ENCODE results near the gene ZNF354B. TPM values are rescaled to one million over a fixed set of nuclear protein-coding genes. Genes with fewer than 3 reads are reported as not detected.
"Not testable (repeated sequence)": the region's sequence is repeated elsewhere in the genome, so short reads cannot be mapped to it uniquely, and the experiment has no call there.

ZNF354B gene
- total RNA-seq, 1 donor from 2014 or later = 8.4 TPM

GRCh38 chr5:178870411-178870810 is 10.7 kb downstream of the ZNF354B start:
- no peaks in the 10 kb centered on the region for H3K4me1 ChIP-seq (ENCODE audit: control insufficient read depth in 3 of 3, insufficient read depth in 3 of 3, low read length in 3 of 3)
- H3K27ac ChIP-seq (ENCODE audit: low read depth, low read length) = no peak overlapping the region
- H3K27me3 ChIP-seq (ENCODE audit: control insufficient read depth in 3 of 3, insufficient read depth in 3 of 3, low read length in 3 of 3) = no peaks in the 10 kb centered on the region
- H3K36me3 ChIP-seq (ENCODE audit: control insufficient read depth in 3 of 3, insufficient read depth in 3 of 3, low read length in 3 of 3) = peaks cover 52 to 74% (median 66%) of the 10 kb centered on the region in 3 donors
- H3K4me3 ChIP-seq (ENCODE audit: low read length in 3 of 3) = no peak overlapping the region
- no peak overlapping the region for H3K9ac ChIP-seq (ENCODE audit: low read depth in 1 of 3, low read length in 3 of 3)
- H3K9me3 ChIP-seq (ENCODE audit: control insufficient read depth in 3 of 3, low read length in 3 of 3) = peaks cover 8 to 9% (median 9%) of the 10 kb centered on the region in 3 donors

GRCh38 chr5:178872302-178872701 is 12.5 kb downstream of the ZNF354B start:
- Histone ChIP-seq H3K36me3 (ENCODE audit: control insufficient read depth in 3 of 3, insufficient read depth in 3 of 3, low read length in 3 of 3) (peaks cover 50 to 74% (median 66%) of the 10 kb centered on the region in 3 donors), H3K9me3 (ENCODE audit: control insufficient read depth in 3 of 3, low read length in 3 of 3) (peaks cover 10 to 17% (median 14%) of the 10 kb centered on the region in 3 donors), H3K4me3 (ENCODE audit: low read length in 3 of 3) (no peak overlapping the region), H3K27me3 (ENCODE audit: control insufficient read depth in 3 of 3, insufficient read depth in 3 of 3, low read length in 3 of 3) (no peaks in the 10 kb centered on the region), H3K27ac (ENCODE audit: low read depth, low read length) (no peak overlapping the region), H3K4me1 (ENCODE audit: control insufficient read depth in 3 of 3, insufficient read depth in 3 of 3, low read length in 3 of 3) (no peaks in the 10 kb centered on the region), H3K9ac (ENCODE audit: low read depth in 1 of 3, low read length in 3 of 3) (no peak overlapping the region)

- Histone ChIP-seq H3K9me3 (ENCODE audit: control insufficient read depth in 3 of 3, low read length in 3 of 3) (peaks cover 13 to 39% (median 20%) of the 10 kb centered on the region in 3 donors), H3K4me3 (ENCODE audit: low read length in 3 of 3) (peak overlapping the region in 1 of 3 donors; percentile 2), H3K36me3 (ENCODE audit: control insufficient read depth in 3 of 3, insufficient read depth in 3 of 3, low read length in 3 of 3) (peaks cover 36 to 72% (median 63%) of the 10 kb centered on the region in 3 donors)
- H3K27ac ChIP-seq (ENCODE audit: low read depth, low read length); H3K27me3 ChIP-seq (ENCODE audit: control insufficient read depth in 3 of 3, insufficient read depth in 3 of 3, low read length in 3 of 3); H3K4me1 ChIP-seq (ENCODE audit: control insufficient read depth in 3 of 3, insufficient read depth in 3 of 3, low read length in 3 of 3); H3K9ac ChIP-seq (ENCODE audit: low read depth in 1 of 3, low read length in 3 of 3): not testable (repeated sequence)
Measured at GRCh38 chr5:178883115-178883694, 23.5 kb downstream of the ZNF354B start.

- Histone ChIP-seq H3K27ac (ENCODE audit: low read depth, low read length) (no peak overlapping the region), H3K9me3 (ENCODE audit: control insufficient read depth in 3 of 3, low read length in 3 of 3) (peaks cover 13 to 39% (median 20%) of the 10 kb centered on the region in 3 donors), H3K4me3 (ENCODE audit: low read length in 3 of 3) (no peak overlapping the region), H3K36me3 (ENCODE audit: control insufficient read depth in 3 of 3, insufficient read depth in 3 of 3, low read length in 3 of 3) (peaks cover 36 to 76% (median 63%) of the 10 kb centered on the region in 3 donors), H3K4me1 (ENCODE audit: control insufficient read depth in 3 of 3, insufficient read depth in 3 of 3, low read length in 3 of 3) (no peaks in the 10 kb centered on the region), H3K27me3 (ENCODE audit: control insufficient read depth in 3 of 3, insufficient read depth in 3 of 3, low read length in 3 of 3) (no peaks in the 10 kb centered on the region), H3K9ac (ENCODE audit: low read depth in 1 of 3, low read length in 3 of 3) (no peak overlapping the region)
Measured at GRCh38 chr5:178883815-178884430, 24.2 kb downstream of the ZNF354B start.

GRCh38 chr5:178895615-178896571 is 36.1 kb downstream of the ZNF354B start, which contains the start of gene ZFP2:
Gene ZFP2, plus strand, starts transcription at chr5:178895913. Its CDS starts 35,401 bp downstream, at chr5:178931314.
- Histone ChIP-seq H3K9ac (ENCODE audit: low read depth in 1 of 3, low read length in 3 of 3) (peak within 1 kb of the TSS; percentile 71 to 80 (median 72)), H3K27me3 (ENCODE audit: control insufficient read depth in 3 of 3, insufficient read depth in 3 of 3, low read length in 3 of 3) (no peaks in the 10 kb centered on the region), H3K4me3 (ENCODE audit: low read length in 3 of 3) (peak within 1 kb of the TSS; percentile 66 to 78 (median 74)), H3K36me3 (ENCODE audit: control insufficient read depth in 3 of 3, insufficient read depth in 3 of 3, low read length in 3 of 3) (no peaks in the 10 kb centered on the region), H3K4me1 (ENCODE audit: control insufficient read depth in 3 of 3, insufficient read depth in 3 of 3, low read length in 3 of 3) (peaks cover 4 to 8% (median 5%) of the 10 kb centered on the region in 3 donors), H3K27ac (ENCODE audit: low read depth, low read length) (peak within 1 kb of the TSS; percentile 45), H3K9me3 (ENCODE audit: control insufficient read depth in 3 of 3, low read length in 3 of 3) (no peaks in the 10 kb centered on the region)

- Histone ChIP-seq H3K27me3 (ENCODE audit: control insufficient read depth in 3 of 3, insufficient read depth in 3 of 3, low read length in 3 of 3) (no peaks in the 10 kb centered on the region), H3K27ac (ENCODE audit: low read depth, low read length) (no peak overlapping the region), H3K9me3 (ENCODE audit: control insufficient read depth in 3 of 3, low read length in 3 of 3) (peaks cover 0 to 3% (median 0%) of the 10 kb centered on the region in 3 donors), H3K9ac (ENCODE audit: low read depth in 1 of 3, low read length in 3 of 3) (no peak overlapping the region), H3K36me3 (ENCODE audit: control insufficient read depth in 3 of 3, insufficient read depth in 3 of 3, low read length in 3 of 3) (peaks cover 0 to 3% (median 2%) of the 10 kb centered on the region in 3 donors), H3K4me1 (ENCODE audit: control insufficient read depth in 3 of 3, insufficient read depth in 3 of 3, low read length in 3 of 3) (peaks cover 4 to 6% (median 5%) of the 10 kb centered on the region in 3 donors), H3K4me3 (ENCODE audit: low read length in 3 of 3) (no peak overlapping the region)
Measured at GRCh38 chr5:178899289-178899688, 39.5 kb downstream of the ZNF354B start.

- Histone ChIP-seq H3K27me3 (ENCODE audit: control insufficient read depth in 3 of 3, insufficient read depth in 3 of 3, low read length in 3 of 3) (no peaks in the 10 kb centered on the region), H3K9me3 (ENCODE audit: control insufficient read depth in 3 of 3, low read length in 3 of 3) (peaks cover 0 to 3% (median 0%) of the 10 kb centered on the region in 3 donors), H3K27ac (ENCODE audit: low read depth, low read length) (no peak overlapping the region), H3K36me3 (ENCODE audit: control insufficient read depth in 3 of 3, insufficient read depth in 3 of 3, low read length in 3 of 3) (peaks cover 0 to 9% (median 8%) of the 10 kb centered on the region in 3 donors), H3K9ac (ENCODE audit: low read depth in 1 of 3, low read length in 3 of 3) (no peak overlapping the region), H3K4me1 (ENCODE audit: control insufficient read depth in 3 of 3, insufficient read depth in 3 of 3, low read length in 3 of 3) (no peaks in the 10 kb centered on the region), H3K4me3 (ENCODE audit: low read length in 3 of 3) (no peak overlapping the region)
Measured at GRCh38 chr5:178902849-178903248, 43.1 kb downstream of the ZNF354B start.

GRCh38 chr5:178931846-178932760 is 72.3 kb downstream of the ZNF354B start:
- Histone ChIP-seq H3K36me3 (ENCODE audit: control insufficient read depth in 3 of 3, insufficient read depth in 3 of 3, low read length in 3 of 3) (peaks cover 26 to 34% (median 32%) of the 10 kb centered on the region in 3 donors), H3K27me3 (ENCODE audit: control insufficient read depth in 3 of 3, insufficient read depth in 3 of 3, low read length in 3 of 3) (no peaks in the 10 kb centered on the region), H3K27ac (ENCODE audit: low read depth, low read length) (no peak overlapping the region), H3K9me3 (ENCODE audit: control insufficient read depth in 3 of 3, low read length in 3 of 3) (peaks cover 57 to 77% (median 57%) of the 10 kb centered on the region in 3 donors), H3K4me3 (ENCODE audit: low read length in 3 of 3) (peak overlapping the region in 2 of 3 donors; percentile 17 to 41), H3K4me1 (ENCODE audit: control insufficient read depth in 3 of 3, insufficient read depth in 3 of 3, low read length in 3 of 3) (no peaks in the 10 kb centered on the region), H3K9ac (ENCODE audit: low read depth in 1 of 3, low read length in 3 of 3) (no peak overlapping the region)

All from skeletal muscle tissue (tissue), 4 donors.